Duodenal mucosa (tissue), 2 donors: ENCODE data around the gene MXRA8.
"Not testable (repeated sequence)": the region's sequence is repeated elsewhere in the genome, so short reads cannot be mapped to it uniquely, and the experiment has no call there.

ENCODE experiments used
- H3K27ac ChIP-seq: one replicate; pipeline ENCODE4 v1.7.0; 2013; ENCODE audit warnings: low read depth, low read length
- H3K27me3 ChIP-seq, 2 donors: one replicate each; pipeline ENCODE4 v1.7.0; 2013; ENCODE audit warnings: low read length in 2 of 2, control low read depth in 1 of 2; ENCODE audit not compliant: insufficient read depth in 2 of 2, control insufficient read depth in 1 of 2
- H3K36me3 ChIP-seq, 2 donors: one replicate each; pipeline ENCODE4 v1.7.0; 2013; ENCODE audit warnings: low read length in 2 of 2, control low read depth in 1 of 2; ENCODE audit not compliant: insufficient read depth in 2 of 2, control insufficient read depth in 1 of 2
- H3K4me1 ChIP-seq, 2 donors: one replicate each; pipeline ENCODE4 v1.7.0; 2013; ENCODE audit warnings: low read length in 2 of 2, control low read depth in 1 of 2; ENCODE audit not compliant: insufficient read depth in 2 of 2, control insufficient read depth in 1 of 2
- H3K4me3 ChIP-seq, 2 donors: one replicate each; pipeline ENCODE4 v1.7.0; 2013; ENCODE audit warnings: low read length in 2 of 2, low read depth in 1 of 2
- H3K9ac ChIP-seq, 2 donors: one replicate each; pipeline ENCODE4 v1.7.0; 2013; ENCODE audit warnings: low read length in 2 of 2, low read depth in 1 of 2
- H3K9me3 ChIP-seq, 2 donors: one replicate each; pipeline ENCODE4 v1.7.0; 2013; ENCODE audit warnings: low read length in 2 of 2, control low read depth in 1 of 2; ENCODE audit not compliant: control insufficient read depth in 1 of 2

Gene MXRA8

GRCh38 chr1:1358433-1359271, at the start of gene MXRA8:
Gene MXRA8, minus strand, starts transcription at chr1:1358555. Its CDS starts 51 bp downstream, at chr1:1358504.
- Histone ChIP-seq H3K27me3 (peaks cover 22 to 33% of the 10 kb centered on the region in 2 donors), H3K36me3 (no peaks in the 10 kb centered on the region), H3K9ac (peak within 1 kb of the TSS in 1 of 2 donors; percentile 15), H3K4me3 (peak within 1 kb of the TSS; percentile 43 to 61), H3K4me1 (peaks cover 10 to 19% of the 10 kb centered on the region in 2 donors), H3K27ac (peak within 1 kb of the TSS; percentile 73), H3K9me3 (no peaks in the 10 kb centered on the region)

GRCh38 chr1:1407636-1408318, 49.4 kb upstream of the MXRA8 start:
- peak overlapping the region; percentile 50 for H3K27ac ChIP-seq
- peak overlapping the region; percentile 78 to 91 for H3K4me3 ChIP-seq
- H3K9ac ChIP-seq, result peak overlapping the region; percentile 76 to 79
- H3K4me1 ChIP-seq, result peaks cover 13 to 20% of the 10 kb centered on the region in 2 donors
- H3K36me3 ChIP-seq, result peaks cover 6 to 22% of the 10 kb centered on the region in 2 donors
- H3K27me3 ChIP-seq, result no peaks in the 10 kb centered on the region
- no peaks in the 10 kb centered on the region for H3K9me3 ChIP-seq

GRCh38 chr1:1406821-1407635, 48.7 kb upstream of the MXRA8 start, which contains the start of gene MRPL20:
Gene MRPL20, minus strand, starts transcription at chr1:1407293. Its CDS starts 76 bp downstream, at chr1:1407217.
- Histone ChIP-seq H3K9me3 (no peaks in the 10 kb centered on the region), H3K4me3 (peak within 1 kb of the TSS; percentile 78 to 91), H3K4me1 (peaks cover 13 to 20% of the 10 kb centered on the region in 2 donors), H3K27ac (peak within 1 kb of the TSS; percentile 50), H3K36me3 (peaks cover 11 to 29% of the 10 kb centered on the region in 2 donors), H3K27me3 (no peaks in the 10 kb centered on the region), H3K9ac (peak within 1 kb of the TSS; percentile 76 to 79)

- H3K9me3 ChIP-seq, result no peaks in the 10 kb centered on the region
- peaks cover 18 to 37% of the 10 kb centered on the region in 2 donors for H3K36me3 ChIP-seq
- H3K4me3 ChIP-seq, result peak overlapping the region; percentile 78 to 91
- H3K4me1 ChIP-seq, result peaks cover 17 to 23% of the 10 kb centered on the region in 2 donors
- no peak overlapping the region for H3K27ac ChIP-seq
- peak overlapping the region; percentile 76 to 79 for H3K9ac ChIP-seq
- H3K27me3 ChIP-seq, result no peaks in the 10 kb centered on the region
Observed at GRCh38 chr1:1406101-1406820, 47.9 kb upstream of the MXRA8 start.

- H3K9me3 ChIP-seq, result no peaks in the 10 kb centered on the region
- no peaks in the 10 kb centered on the region for H3K27me3 ChIP-seq
- H3K36me3 ChIP-seq, result peaks cover 27 to 47% of the 10 kb centered on the region in 2 donors
- no peak overlapping the region for H3K27ac ChIP-seq
- H3K9ac ChIP-seq, result no peak overlapping the region
- H3K4me1 ChIP-seq, result peaks cover 30 to 38% of the 10 kb centered on the region in 2 donors
- H3K4me3 ChIP-seq, result no peak overlapping the region
Observed at GRCh38 chr1:1403653-1404052, 45.3 kb upstream of the MXRA8 start.

- not testable (repeated sequence) for H3K9me3 ChIP-seq, H3K9ac ChIP-seq, H3K27ac ChIP-seq, H3K27me3 ChIP-seq, H3K4me3 ChIP-seq
- H3K4me1 ChIP-seq, result peaks cover 29 to 35% of the 10 kb centered on the region in 2 donors
- H3K36me3 ChIP-seq, result peaks cover 29 to 48% of the 10 kb centered on the region in 2 donors
Observed at GRCh38 chr1:1402901-1403392, 44.6 kb upstream of the MXRA8 start.

- peaks cover 36 to 40% of the 10 kb centered on the region in 2 donors for H3K4me1 ChIP-seq
- no peak overlapping the region for H3K27ac ChIP-seq
- H3K36me3 ChIP-seq, result peaks cover 34 to 55% of the 10 kb centered on the region in 2 donors
- H3K4me3 ChIP-seq, result no peak overlapping the region
- H3K9ac ChIP-seq, result no peak overlapping the region
- H3K27me3 ChIP-seq, result no peaks in the 10 kb centered on the region
- H3K9me3 ChIP-seq, result no peaks in the 10 kb centered on the region
Observed at GRCh38 chr1:1402072-1402900, 43.9 kb upstream of the MXRA8 start.

- Histone ChIP-seq H3K27ac (no peak overlapping the region), H3K4me1 (peaks cover 38 to 41% of the 10 kb centered on the region in 2 donors), H3K4me3 (no peak overlapping the region), H3K9me3 (no peaks in the 10 kb centered on the region), H3K27me3 (no peaks in the 10 kb centered on the region), H3K9ac (no peak overlapping the region), H3K36me3 (peaks cover 39 to 59% of the 10 kb centered on the region in 2 donors)
Observed at GRCh38 chr1:1401457-1402010, 43.2 kb upstream of the MXRA8 start.
